Activated naive CD8-positive, alpha-beta T cell treated with anti-CD3 and anti-CD28 coated beads, Interleukin-2, amount 50 U/mL, for 24 hours (primary cell): Measurements from ENCODE around the gene D2HGDH.
"Not testable (repeated sequence)": the region's sequence is repeated elsewhere in the genome, so short reads cannot be mapped to it uniquely, and the experiment has no call there.

ENCODE experiments used
- ATAC-seq: fragments of 150-1000 bp; cut with Tn5 transposase; one replicate; pipeline ENCODE4 v1.10.0; 2021
- DNase-seq: peaks from one replicate; pipeline ENCODE4 v3.0.0; 2021
- H3K27ac Mint-ChIP-seq: one replicate; pipeline ENCODE4 v1.8.0; 2021; ENCODE audit warnings: mild to moderate bottlenecking, mixed read lengths
- H3K27me3 Mint-ChIP-seq: one replicate; pipeline ENCODE4 v1.8.0; 2021; ENCODE audit warnings: mixed read lengths
- H3K36me3 Mint-ChIP-seq: one replicate; pipeline ENCODE4 v1.8.0; 2021; ENCODE audit warnings: low read depth, mixed read lengths
- H3K4me1 Mint-ChIP-seq: one replicate; pipeline ENCODE4 v1.8.0; 2021; ENCODE audit warnings: mixed read lengths
- H3K4me3 Mint-ChIP-seq: one replicate; pipeline ENCODE4 v1.8.0; 2021; ENCODE audit warnings: mild to moderate bottlenecking, moderate library complexity, mixed read lengths
- H3K9me3 Mint-ChIP-seq: one replicate; pipeline ENCODE4 v1.8.0; 2021; ENCODE audit warnings: mixed read lengths

The D2HGDH gene

GRCh38 chr2:241750076-241750840 lies 15.8 kb downstream of the D2HGDH start:
- Mint-ChIP-seq H3K4me3 (no peak overlapping the region), H3K4me1 (no peaks in the 10 kb centered on the region), H3K27ac (no peak overlapping the region), H3K9me3 (no peaks in the 10 kb centered on the region), H3K36me3 (peaks cover 17% of the 10 kb centered on the region), H3K27me3 (no peaks in the 10 kb centered on the region)
- DNase-seq: no peak
- no peak for ATAC-seq

GRCh38 chr2:241751152-241751551 lies 16.7 kb downstream of the D2HGDH start:
- Mint-ChIP-seq H3K4me3 (no peak overlapping the region), H3K27ac (no peak overlapping the region), H3K27me3 (no peaks in the 10 kb centered on the region), H3K9me3 (no peaks in the 10 kb centered on the region), H3K4me1 (no peaks in the 10 kb centered on the region), H3K36me3 (peaks cover 10% of the 10 kb centered on the region)
- ATAC-seq: no peak
- no peak for DNase-seq

GRCh38 chr2:241751776-241752175 lies 17.3 kb downstream of the D2HGDH start:
- no peak for DNase-seq
- Mint-ChIP-seq H3K4me1 (no peaks in the 10 kb centered on the region), H3K27me3 (no peaks in the 10 kb centered on the region), H3K27ac (no peak overlapping the region), H3K4me3 (no peak overlapping the region), H3K36me3 (peaks cover 8% of the 10 kb centered on the region), H3K9me3 (no peaks in the 10 kb centered on the region)
- no peak for ATAC-seq

- DNase-seq: no peak
- H3K4me3 Mint-ChIP-seq: no peak overlapping the region
- H3K27me3 Mint-ChIP-seq: no peaks in the 10 kb centered on the region
- no peak overlapping the region for H3K27ac Mint-ChIP-seq
- H3K4me1 Mint-ChIP-seq: no peaks in the 10 kb centered on the region
- ATAC-seq: no peak
- peaks cover 7% of the 10 kb centered on the region for H3K36me3 Mint-ChIP-seq
- H3K9me3 Mint-ChIP-seq: no peaks in the 10 kb centered on the region
These were observed 17.8 kb downstream of the D2HGDH start for GRCh38 chr2:241752253-241752652.

GRCh38 chr2:241752689-241753276 lies 18.4 kb downstream of the D2HGDH start:
- H3K9me3 Mint-ChIP-seq: no peaks in the 10 kb centered on the region
- no peak overlapping the region for H3K4me3 Mint-ChIP-seq
- no peak for ATAC-seq
- no peaks in the 10 kb centered on the region for H3K4me1 Mint-ChIP-seq
- no peak for DNase-seq
- no peaks in the 10 kb centered on the region for H3K27me3 Mint-ChIP-seq
- H3K27ac Mint-ChIP-seq: no peak overlapping the region
- H3K36me3 Mint-ChIP-seq: peaks cover 9% of the 10 kb centered on the region

GRCh38 chr2:241753493-241753892 lies 19.1 kb downstream of the D2HGDH start:
- Mint-ChIP-seq H3K27me3 (no peaks in the 10 kb centered on the region), H3K9me3 (no peaks in the 10 kb centered on the region), H3K4me3 (no peak overlapping the region), H3K4me1 (no peaks in the 10 kb centered on the region), H3K27ac (no peak overlapping the region), H3K36me3 (peaks cover 11% of the 10 kb centered on the region)
- DNase-seq (no peak), ATAC-seq (no peak)

- Mint-ChIP-seq H3K9me3 (no peaks in the 10 kb centered on the region), H3K36me3 (peaks cover 12% of the 10 kb centered on the region), H3K4me3 (no peak overlapping the region), H3K4me1 (no peaks in the 10 kb centered on the region), H3K27ac (no peak overlapping the region), H3K27me3 (no peaks in the 10 kb centered on the region)
- DNase-seq (no peak), ATAC-seq (no peak)
These were observed 19.6 kb downstream of the D2HGDH start for GRCh38 chr2:241754042-241754441.

- no peak for ATAC-seq
- peaks cover 18% of the 10 kb centered on the region for H3K36me3 Mint-ChIP-seq
- no peaks in the 10 kb centered on the region for H3K4me1 Mint-ChIP-seq
- no peaks in the 10 kb centered on the region for H3K27me3 Mint-ChIP-seq
- DNase-seq: no peak
- H3K4me3 Mint-ChIP-seq: no peak overlapping the region
- no peak overlapping the region for H3K27ac Mint-ChIP-seq
- H3K9me3 Mint-ChIP-seq: no peaks in the 10 kb centered on the region
These were observed 20.7 kb downstream of the D2HGDH start for GRCh38 chr2:241755166-241755565.

- peaks cover 22% of the 10 kb centered on the region for H3K36me3 Mint-ChIP-seq
- ATAC-seq: no peak
- no peak overlapping the region for H3K4me3 Mint-ChIP-seq
- H3K4me1 Mint-ChIP-seq: no peaks in the 10 kb centered on the region
- DNase-seq: no peak
- H3K27ac Mint-ChIP-seq: no peak overlapping the region
- peaks cover 3% of the 10 kb centered on the region for H3K9me3 Mint-ChIP-seq
- H3K27me3 Mint-ChIP-seq: no peaks in the 10 kb centered on the region
These were observed 21.3 kb downstream of the D2HGDH start for GRCh38 chr2:241755777-241756176.

GRCh38 chr2:241759067-241759807 lies 24.8 kb downstream of the D2HGDH start:
- DNase-seq (no peak), ATAC-seq (no peak)
- Mint-ChIP-seq H3K36me3 (peaks cover 28% of the 10 kb centered on the region), H3K27ac (peak overlapping the region; percentile 3), H3K9me3 (peaks cover 5% of the 10 kb centered on the region), H3K4me1 (peaks cover 18% of the 10 kb centered on the region), H3K4me3 (no peak overlapping the region), H3K27me3 (no peaks in the 10 kb centered on the region)

- not testable (repeated sequence) for H3K27ac Mint-ChIP-seq
These were observed 25.5 kb downstream of the D2HGDH start for GRCh38 chr2:241759893-241760292.

GRCh38 chr2:241760301-241760771 lies 25.9 kb downstream of the D2HGDH start:
- peaks cover 28% of the 10 kb centered on the region for H3K36me3 Mint-ChIP-seq
- H3K27me3 Mint-ChIP-seq: no peaks in the 10 kb centered on the region
- DNase-seq (no peak), ATAC-seq (no peak)
- H3K4me1 Mint-ChIP-seq: peaks cover 22% of the 10 kb centered on the region
- H3K27ac Mint-ChIP-seq: no peak overlapping the region
- H3K9me3 Mint-ChIP-seq: peaks cover 5% of the 10 kb centered on the region
- H3K4me3 Mint-ChIP-seq: no peak overlapping the region

More at GRCh38 chr2:241759893-241760292, 25.5 kb downstream of the D2HGDH start:
- H3K4me3 Mint-ChIP-seq, DNase-seq, H3K27me3 Mint-ChIP-seq, ATAC-seq, H3K9me3 Mint-ChIP-seq: not testable (repeated sequence)
- H3K36me3 Mint-ChIP-seq: peaks cover 28% of the 10 kb centered on the region
- peaks cover 22% of the 10 kb centered on the region for H3K4me1 Mint-ChIP-seq

- DNase-seq (no peak), ATAC-seq (no peak)
- Mint-ChIP-seq H3K27ac (peak overlapping the region; percentile 66), H3K4me1 (peaks cover 22% of the 10 kb centered on the region), H3K36me3 (peaks cover 22% of the 10 kb centered on the region), H3K27me3 (no peaks in the 10 kb centered on the region), H3K9me3 (peaks cover 5% of the 10 kb centered on the region), H3K4me3 (peak overlapping the region; percentile 39)
These were observed 28.0 kb downstream of the D2HGDH start for GRCh38 chr2:241762321-241762932.

- DNase-seq (peak; percentile 56), ATAC-seq (peak; percentile 87)
- Mint-ChIP-seq H3K27ac (peak overlapping the region; percentile 66), H3K9me3 (peaks cover 5% of the 10 kb centered on the region), H3K4me1 (peaks cover 22% of the 10 kb centered on the region), H3K4me3 (peak overlapping the region; percentile 39), H3K36me3 (peaks cover 19% of the 10 kb centered on the region), H3K27me3 (no peaks in the 10 kb centered on the region)
These were observed 28.5 kb downstream of the D2HGDH start for GRCh38 chr2:241762933-241763369.
